HUES6 (cell line): Measurements from ENCODE around the gene MAML2.
A peak's percentile ranks its signal among the peaks of the same experiment; 100 is the strongest.

Source experiments
- H3K27ac ChIP-seq: 2 replicates; pipeline ENCODE4 v1.7.0; 2013; ENCODE audit warnings: low read depth, mild to moderate bottlenecking, low read length, inconsistent platforms
- H3K27me3 ChIP-seq: 2 replicates; pipeline ENCODE4 v1.6.1; 2013; ENCODE audit warnings: low read length; ENCODE audit not compliant: control insufficient read depth, insufficient read depth
- H3K36me3 ChIP-seq: 2 replicates; pipeline ENCODE4 v1.6.1; 2013; ENCODE audit warnings: low read length; ENCODE audit not compliant: control insufficient read depth, insufficient read depth
- H3K4me1 ChIP-seq: 2 replicates; pipeline ENCODE4 v1.6.1; 2013; ENCODE audit warnings: low read length; ENCODE audit not compliant: control insufficient read depth, insufficient read depth
- H3K4me3 ChIP-seq: 2 replicates; pipeline ENCODE4 v1.5.1; 2013; ENCODE audit warnings: low read depth, low read length
- H3K9ac ChIP-seq: one replicate; pipeline ENCODE4 v1.6.1; 2013; ENCODE audit warnings: mild to moderate bottlenecking, low read length
- H3K9me3 ChIP-seq: 2 replicates; pipeline ENCODE4 v1.6.1; 2013; ENCODE audit warnings: low read depth, low read length; ENCODE audit not compliant: control insufficient read depth, insufficient read depth

MAML2 gene

GRCh38 chr11:96179905-96180304 is 163.1 kb downstream of the MAML2 start:
- Histone ChIP-seq H3K9me3 (no peaks in the 10 kb centered on the region), H3K9ac (peak overlapping the region; percentile 83)

GRCh38 chr11:96178887-96179279 is 164.1 kb downstream of the MAML2 start:
- H3K36me3 ChIP-seq: no peaks in the 10 kb centered on the region
- no peak overlapping the region for H3K27ac ChIP-seq
- H3K4me3 ChIP-seq: no peak overlapping the region
- no peak overlapping the region for H3K9ac ChIP-seq
- H3K9me3 ChIP-seq: no peaks in the 10 kb centered on the region
- H3K27me3 ChIP-seq: no peaks in the 10 kb centered on the region
- peaks cover 43% of the 10 kb centered on the region for H3K4me1 ChIP-seq

More at GRCh38 chr11:96179905-96180304, 163.1 kb downstream of the MAML2 start:
- Histone ChIP-seq H3K27ac (peak overlapping the region; percentile 87), H3K27me3 (no peaks in the 10 kb centered on the region), H3K36me3 (no peaks in the 10 kb centered on the region), H3K4me1 (peaks cover 44% of the 10 kb centered on the region), H3K4me3 (no peak overlapping the region; the same call in 1 of the 2 replicates)

GRCh38 chr11:96178049-96178886 is 164.7 kb downstream of the MAML2 start:
- Histone ChIP-seq H3K9ac (no peak overlapping the region), H3K4me3 (no peak overlapping the region), H3K9me3 (no peaks in the 10 kb centered on the region), H3K4me1 (peaks cover 43% of the 10 kb centered on the region), H3K27me3 (no peaks in the 10 kb centered on the region), H3K27ac (peak overlapping the region; percentile 42; the same call in 1 of the 2 replicates), H3K36me3 (no peaks in the 10 kb centered on the region)

- no peak overlapping the region for H3K27ac ChIP-seq
- H3K36me3 ChIP-seq: no peaks in the 10 kb centered on the region
- H3K4me3 ChIP-seq: no peak overlapping the region
- H3K4me1 ChIP-seq: peaks cover 37% of the 10 kb centered on the region
- H3K9ac ChIP-seq: no peak overlapping the region
- no peaks in the 10 kb centered on the region for H3K9me3 ChIP-seq
- H3K27me3 ChIP-seq: no peaks in the 10 kb centered on the region
Observed at GRCh38 chr11:96177146-96177545, 165.8 kb downstream of the MAML2 start.

- peaks cover 18% of the 10 kb centered on the region for H3K4me1 ChIP-seq
- H3K36me3 ChIP-seq: no peaks in the 10 kb centered on the region
- no peak overlapping the region for H3K9ac ChIP-seq
- H3K4me3 ChIP-seq: no peak overlapping the region
- H3K27ac ChIP-seq: no peak overlapping the region
- H3K27me3 ChIP-seq: no peaks in the 10 kb centered on the region
- no peaks in the 10 kb centered on the region for H3K9me3 ChIP-seq
Observed at GRCh38 chr11:96173906-96174305, 169.1 kb downstream of the MAML2 start.

- peaks cover 21% of the 10 kb centered on the region for H3K4me1 ChIP-seq
- no peaks in the 10 kb centered on the region for H3K9me3 ChIP-seq
- no peaks in the 10 kb centered on the region for H3K36me3 ChIP-seq
- H3K27ac ChIP-seq: no peak overlapping the region
- H3K9ac ChIP-seq: no peak overlapping the region
- H3K27me3 ChIP-seq: no peaks in the 10 kb centered on the region
- H3K4me3 ChIP-seq: no peak overlapping the region
Observed at GRCh38 chr11:96173422-96173821, 169.6 kb downstream of the MAML2 start.

- H3K27ac ChIP-seq: no peak overlapping the region
Observed at GRCh38 chr11:96172604-96173003, 170.4 kb downstream of the MAML2 start.

GRCh38 chr11:96169250-96169649 is 173.7 kb downstream of the MAML2 start:
- H3K36me3 ChIP-seq: no peaks in the 10 kb centered on the region
- H3K4me3 ChIP-seq: no peak overlapping the region
- no peak overlapping the region for H3K27ac ChIP-seq
- H3K9ac ChIP-seq: no peak overlapping the region
- no peaks in the 10 kb centered on the region for H3K9me3 ChIP-seq
- H3K4me1 ChIP-seq: peaks cover 39% of the 10 kb centered on the region
- H3K27me3 ChIP-seq: no peaks in the 10 kb centered on the region

More at GRCh38 chr11:96172604-96173003, 170.4 kb downstream of the MAML2 start:
- Histone ChIP-seq H3K9me3 (no peaks in the 10 kb centered on the region), H3K9ac (no peak overlapping the region), H3K4me1 (peaks cover 22% of the 10 kb centered on the region), H3K27me3 (no peaks in the 10 kb centered on the region), H3K36me3 (no peaks in the 10 kb centered on the region), H3K4me3 (no peak overlapping the region)

GRCh38 chr11:96168623-96169022 is 174.4 kb downstream of the MAML2 start:
- Histone ChIP-seq H3K36me3 (no peaks in the 10 kb centered on the region), H3K4me1 (peaks cover 39% of the 10 kb centered on the region), H3K9me3 (no peaks in the 10 kb centered on the region), H3K27ac (no peak overlapping the region), H3K9ac (no peak overlapping the region), H3K4me3 (no peak overlapping the region), H3K27me3 (no peaks in the 10 kb centered on the region)

- no peaks in the 10 kb centered on the region for H3K9me3 ChIP-seq
- no peak overlapping the region for H3K27ac ChIP-seq
- no peaks in the 10 kb centered on the region for H3K36me3 ChIP-seq
- H3K4me3 ChIP-seq: no peak overlapping the region
- H3K9ac ChIP-seq: no peak overlapping the region
- no peaks in the 10 kb centered on the region for H3K27me3 ChIP-seq
- peaks cover 39% of the 10 kb centered on the region for H3K4me1 ChIP-seq
Observed at GRCh38 chr11:96167787-96168186, 175.2 kb downstream of the MAML2 start.

- Histone ChIP-seq H3K9me3 (no peaks in the 10 kb centered on the region), H3K27me3 (no peaks in the 10 kb centered on the region), H3K4me1 (peaks cover 39% of the 10 kb centered on the region), H3K4me3 (no peak overlapping the region), H3K9ac (no peak overlapping the region), H3K36me3 (no peaks in the 10 kb centered on the region), H3K27ac (no peak overlapping the region)
Observed at GRCh38 chr11:96167203-96167758, 175.7 kb downstream of the MAML2 start.
